BLaER1 (cell line): ENCODE results near the gene ANXA7.

ENCODE experiments used
- H3K27ac ChIP-seq: shearing (Covaris generic); formaldehyde crosslinking; 2 replicates; pipeline ENCODE4 v1.8.1; 2022
- H3K27me3 ChIP-seq: shearing (Covaris generic); formaldehyde crosslinking; 2 replicates; pipeline ENCODE4 v1.8.1; 2022
- H3K36me3 ChIP-seq: shearing (Covaris generic); formaldehyde crosslinking; 2 replicates; pipeline ENCODE4 v1.8.1; 2022
- H3K4me1 ChIP-seq: shearing (Covaris generic); formaldehyde crosslinking; 2 replicates; pipeline ENCODE4 v1.8.1; 2022
- H3K4me2 ChIP-seq: shearing (Covaris generic); formaldehyde crosslinking; 2 replicates; pipeline ENCODE4 v1.8.1; 2022
- H3K4me3 ChIP-seq: shearing (Covaris generic); formaldehyde crosslinking; 2 replicates; pipeline ENCODE4 v1.8.1; 2022
- H3K9ac ChIP-seq: shearing (Covaris generic); formaldehyde crosslinking; 2 replicates; pipeline ENCODE4 v1.8.1; 2022
- H3K9me3 ChIP-seq: shearing (Covaris generic); formaldehyde crosslinking; 2 replicates; pipeline ENCODE4 v1.8.1; 2022
- H4K20me1 ChIP-seq: shearing (Covaris generic); formaldehyde crosslinking; 2 replicates; pipeline ENCODE4 v1.8.1; 2022
- Cebpa-rat ChIP-seq: shearing (Covaris generic); IDR thresholded peaks from 2 replicates; pipeline ENCODE4 v1.8.1; 2022

The ANXA7 gene

GRCh38 chr10:73386583-73386982, 27.3 kb downstream of the ANXA7 start:
- no peak overlapping the region for H3K27ac ChIP-seq
- no peaks in the 10 kb centered on the region for H3K4me1 ChIP-seq
- no peak overlapping the region for H3K4me2 ChIP-seq
- no peaks in the 10 kb centered on the region for H3K27me3 ChIP-seq
- H3K4me3 ChIP-seq = no peak overlapping the region
- H3K9me3 ChIP-seq = no peaks in the 10 kb centered on the region
- no peaks in the 10 kb centered on the region; the same call in 1 of the 2 replicates for H4K20me1 ChIP-seq
- peaks cover 93% of the 10 kb centered on the region for H3K36me3 ChIP-seq
- no peak overlapping the region for H3K9ac ChIP-seq
- no peak for TF ChIP-seq Cebpa-rat

DNA sequence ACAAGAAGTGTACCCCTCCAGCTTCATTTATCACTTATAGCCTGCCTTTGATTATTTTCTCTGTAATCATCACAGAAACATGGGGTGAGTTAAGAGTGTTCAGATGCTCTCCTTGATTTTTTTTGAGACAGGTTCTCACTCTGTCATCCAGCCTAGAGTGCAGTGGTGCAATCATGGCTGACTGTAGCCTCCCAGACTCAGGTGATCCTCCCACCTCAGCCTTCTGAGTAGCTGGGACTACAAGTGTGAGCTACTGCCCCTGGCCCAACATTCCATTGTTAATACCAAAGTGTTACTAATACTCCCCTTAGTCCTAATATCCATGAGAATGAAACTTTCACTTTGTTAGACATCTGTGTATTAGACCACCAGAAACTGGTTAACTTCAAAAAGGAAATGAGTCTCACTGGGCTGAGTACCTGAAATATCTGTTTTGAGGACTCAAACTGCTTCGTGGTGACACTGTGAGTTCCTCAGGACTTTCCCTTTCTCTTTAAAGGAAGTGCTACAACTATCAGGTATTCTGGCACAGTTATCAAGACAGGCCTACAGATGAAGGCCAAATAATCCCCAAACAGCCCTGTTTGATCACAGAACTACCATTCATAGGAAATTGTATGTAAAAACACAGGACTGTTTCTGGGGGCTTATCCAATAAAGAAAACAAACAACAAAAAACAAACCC, 34.7 kb downstream of the ANXA7 start:
- Histone ChIP-seq H3K36me3 (peaks cover 90% of the 10 kb centered on the region), H3K27ac (no peak overlapping the region), H3K4me2 (no peak overlapping the region), H3K4me3 (no peak overlapping the region), H3K9ac (no peak overlapping the region), H3K9me3 (no peaks in the 10 kb centered on the region), H3K4me1 (no peaks in the 10 kb centered on the region), H3K27me3 (no peaks in the 10 kb centered on the region), H4K20me1 (no peaks in the 10 kb centered on the region)
- TF ChIP-seq Cebpa-rat = no peak

DNA sequence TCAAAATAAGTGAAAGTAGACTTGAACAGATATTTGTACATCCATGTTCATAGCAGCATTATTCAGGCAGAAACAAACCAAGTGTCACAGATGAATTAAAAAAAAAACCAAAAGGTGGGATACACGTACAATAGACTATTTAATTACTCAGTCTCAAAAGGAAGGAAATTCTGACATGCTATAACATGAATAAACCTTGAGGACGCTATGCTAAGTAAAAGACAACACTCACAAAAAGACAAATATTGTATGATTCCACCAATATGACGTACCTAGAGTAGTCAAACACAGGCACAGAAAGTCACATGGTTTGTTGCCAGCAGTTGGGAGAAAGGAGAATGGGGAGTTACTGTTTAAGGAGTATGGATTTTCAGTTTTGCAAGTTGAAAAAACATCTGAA, 37.2 kb downstream of the ANXA7 start:
- no peak overlapping the region for H3K9ac ChIP-seq
- H3K4me3 ChIP-seq = no peak overlapping the region
- peaks cover 86% of the 10 kb centered on the region for H3K36me3 ChIP-seq
- H3K27me3 ChIP-seq = no peaks in the 10 kb centered on the region
- H3K4me2 ChIP-seq = no peak overlapping the region
- no peak overlapping the region for H3K27ac ChIP-seq
- H3K4me1 ChIP-seq = no peaks in the 10 kb centered on the region
- no peaks in the 10 kb centered on the region for H3K9me3 ChIP-seq
- no peaks in the 10 kb centered on the region for H4K20me1 ChIP-seq
- no peak for TF ChIP-seq Cebpa-rat

DNA sequence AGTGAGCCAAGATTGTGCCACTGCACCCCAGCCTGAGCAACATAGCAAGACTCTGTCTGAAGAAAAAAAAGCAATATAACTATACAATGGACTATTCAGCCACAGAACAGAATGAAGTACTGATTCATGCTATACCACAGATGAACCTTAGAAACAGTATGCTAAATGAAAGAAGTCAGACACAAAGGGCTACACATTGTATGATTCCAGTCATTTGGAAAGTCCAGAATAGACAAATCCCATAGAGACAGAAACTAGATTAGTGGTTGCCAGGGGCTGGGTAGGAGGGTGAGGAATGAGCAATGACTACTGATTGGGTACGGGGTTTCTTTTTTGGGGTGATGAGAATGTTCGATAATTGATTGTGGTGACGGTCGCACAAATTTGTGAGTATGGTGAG, 45.6 kb downstream of the ANXA7 start:
- H3K4me1 ChIP-seq = 0 out of 2 replicates have a peak, but pooled peaks cover 5% of the 10 kb centered on the region
- H4K20me1 ChIP-seq = no peaks in the 10 kb centered on the region
- no peak for TF ChIP-seq Cebpa-rat
- H3K4me2 ChIP-seq = no peak overlapping the region
- no peak overlapping the region for H3K9ac ChIP-seq
- H3K36me3 ChIP-seq = peaks cover 59% of the 10 kb centered on the region
- peaks cover 7% of the 10 kb centered on the region; the same call in 1 of the 2 replicates for H3K9me3 ChIP-seq
- H3K4me3 ChIP-seq = no peak overlapping the region
- H3K27me3 ChIP-seq = no peaks in the 10 kb centered on the region
- no peak overlapping the region for H3K27ac ChIP-seq

- peaks cover 48% of the 10 kb centered on the region for H3K36me3 ChIP-seq
- H3K4me2 ChIP-seq = no peak overlapping the region
- H3K27me3 ChIP-seq = no peaks in the 10 kb centered on the region
- 0 out of 2 replicates have a peak, but pooled peaks cover 5% of the 10 kb centered on the region for H3K4me1 ChIP-seq
- H3K4me3 ChIP-seq = no peak overlapping the region
- H4K20me1 ChIP-seq = no peaks in the 10 kb centered on the region
- TF ChIP-seq Cebpa-rat = no peak
- H3K27ac ChIP-seq = no peak overlapping the region
- peaks cover 7% of the 10 kb centered on the region; the same call in 1 of the 2 replicates for H3K9me3 ChIP-seq
- no peak overlapping the region for H3K9ac ChIP-seq
These were observed 47.2 kb downstream of the ANXA7 start for GRCh38 chr10:73366381-73367298.

- Histone ChIP-seq H3K9me3 (peaks cover 7% of the 10 kb centered on the region; the same call in 1 of the 2 replicates), H3K27ac (no peak overlapping the region), H3K4me3 (no peak overlapping the region), H3K4me2 (no peak overlapping the region), H3K36me3 (peaks cover 44% of the 10 kb centered on the region), H4K20me1 (no peaks in the 10 kb centered on the region), H3K9ac (no peak overlapping the region), H3K4me1 (0 out of 2 replicates have a peak, but pooled peaks cover 5% of the 10 kb centered on the region), H3K27me3 (no peaks in the 10 kb centered on the region)
- TF ChIP-seq Cebpa-rat = no peak
These were observed 48.9 kb downstream of the ANXA7 start for GRCh38 chr10:73364964-73365363.

- Histone ChIP-seq H3K27ac (no peak overlapping the region), H3K4me3 (no peak overlapping the region), H3K9ac (no peak overlapping the region), H3K4me1 (no peaks in the 10 kb centered on the region), H3K9me3 (no peaks in the 10 kb centered on the region), H3K27me3 (peaks cover 16% of the 10 kb centered on the region), H3K36me3 (peaks cover 9% of the 10 kb centered on the region), H4K20me1 (no peaks in the 10 kb centered on the region), H3K4me2 (no peak overlapping the region)
- no peak for TF ChIP-seq Cebpa-rat
These were observed 54.4 kb downstream of the ANXA7 start for GRCh38 chr10:73359492-73359891.

DNA sequence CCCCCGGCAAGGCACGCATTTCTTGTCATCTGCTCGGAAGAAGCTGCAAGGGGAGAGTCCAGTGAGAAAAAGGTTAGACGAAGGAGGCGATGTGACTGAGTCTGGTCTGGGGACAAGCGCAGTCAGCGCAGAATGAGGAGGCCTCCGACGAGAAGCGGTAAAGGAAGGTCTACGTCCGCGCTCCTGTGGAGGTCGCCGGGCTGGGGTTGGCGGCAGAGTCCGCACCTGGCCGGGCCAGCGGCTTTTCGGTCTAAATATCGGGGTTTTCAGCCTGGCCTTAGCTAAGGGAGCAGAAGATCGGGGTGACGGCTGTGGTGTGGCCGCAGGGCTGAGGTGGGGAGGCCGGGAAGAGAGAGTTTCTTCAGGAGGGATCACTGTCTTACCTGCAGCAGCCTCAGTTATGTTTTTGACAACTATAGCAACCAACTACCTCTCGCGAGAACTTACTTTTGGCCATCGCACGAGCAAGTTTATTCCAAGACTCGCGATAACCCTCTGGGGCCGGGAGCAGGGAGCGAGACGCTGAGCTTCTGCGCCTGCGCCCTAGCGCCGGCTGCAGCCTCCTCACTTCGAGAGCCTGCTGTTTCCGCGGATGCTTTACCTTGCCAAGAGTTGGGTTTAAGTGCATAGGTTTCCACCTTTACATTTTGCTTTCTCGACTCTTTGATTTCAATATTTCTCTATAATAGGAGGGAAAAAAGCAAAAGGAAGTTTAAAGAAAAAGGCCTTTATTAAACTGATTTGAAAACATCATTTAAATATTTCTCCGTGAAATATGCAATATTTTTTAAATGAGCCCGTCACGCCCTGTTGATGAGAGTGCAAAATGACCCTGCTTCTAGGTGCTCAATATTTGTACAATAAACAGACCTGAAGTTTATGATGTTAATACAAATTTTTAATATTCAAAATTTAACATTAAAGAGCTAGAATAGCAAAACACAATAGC, 55.3 kb downstream of the ANXA7 start, which contains the start of gene CFAP70:
Gene CFAP70 (minus strand): TSS at position 534 of the 949 bp plus-strand sequence. CDS start 4,068 bp downstream, outside the sequence.
- H3K9me3 ChIP-seq = no peaks in the 10 kb centered on the region
- H3K36me3 ChIP-seq = peaks cover 4% of the 10 kb centered on the region; the same call in 1 of the 2 replicates
- H3K9ac ChIP-seq = no peak within 1 kb of the TSS
- peaks cover 16% of the 10 kb centered on the region for H3K27me3 ChIP-seq
- no peak within 1 kb of the TSS for H3K27ac ChIP-seq
- H3K4me2 ChIP-seq = no peak within 1 kb of the TSS
- no peaks in the 10 kb centered on the region for H3K4me1 ChIP-seq
- H3K4me3 ChIP-seq = no peak within 1 kb of the TSS
- TF ChIP-seq Cebpa-rat = no peak
- H4K20me1 ChIP-seq = no peaks in the 10 kb centered on the region

DNA sequence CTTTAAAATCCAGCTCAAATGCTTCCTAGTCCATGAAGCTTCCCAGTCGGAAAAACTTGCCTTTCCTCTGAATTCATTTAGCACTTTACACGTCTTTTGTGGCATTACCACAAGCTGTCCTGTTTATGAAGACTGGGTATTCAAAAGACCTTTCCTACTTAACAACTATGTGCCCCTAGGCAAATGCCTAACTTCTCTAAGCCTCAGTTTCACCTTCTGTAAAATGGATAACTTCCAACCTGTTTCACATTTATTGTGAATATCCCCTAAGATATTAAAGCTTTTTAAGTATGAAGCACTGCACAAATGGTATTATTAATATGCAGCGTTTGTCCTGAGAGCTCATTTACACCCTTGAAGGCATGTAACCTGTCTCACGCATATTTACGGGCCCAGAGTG, 56.0 kb downstream of the ANXA7 start:
- Histone ChIP-seq H3K9me3 (no peaks in the 10 kb centered on the region), H3K9ac (no peak overlapping the region), H3K4me3 (no peak overlapping the region), H3K27ac (no peak overlapping the region), H3K4me2 (no peak overlapping the region), H3K27me3 (peaks cover 16% of the 10 kb centered on the region), H3K36me3 (peaks cover 4% of the 10 kb centered on the region; the same call in 1 of the 2 replicates), H3K4me1 (no peaks in the 10 kb centered on the region), H4K20me1 (no peaks in the 10 kb centered on the region)
- no peak for TF ChIP-seq Cebpa-rat
